Pulmonary artery endothelial cell (primary cell): ENCODE data around the gene DSCAM. TPM values are rescaled to one million over a fixed set of nuclear protein-coding genes. Genes with fewer than 3 reads are reported as not detected.

Experiments used
- DNase-seq: peaks from one replicate; pipeline ENCODE4 v3.0.0-alpha.2; 2011; ENCODE audit warnings: low read depth, low spot score
- total RNA-seq: library from RNA; depleted of rRNA; stranded (reverse); fragments of >200 nt; gene quantifications from 2 replicates; pipeline ENCODE4 v1.2.3, GENCODE V29; 2014

The DSCAM gene
- total RNA-seq, 1 donor from 2014 or later, result not detected

DNA sequence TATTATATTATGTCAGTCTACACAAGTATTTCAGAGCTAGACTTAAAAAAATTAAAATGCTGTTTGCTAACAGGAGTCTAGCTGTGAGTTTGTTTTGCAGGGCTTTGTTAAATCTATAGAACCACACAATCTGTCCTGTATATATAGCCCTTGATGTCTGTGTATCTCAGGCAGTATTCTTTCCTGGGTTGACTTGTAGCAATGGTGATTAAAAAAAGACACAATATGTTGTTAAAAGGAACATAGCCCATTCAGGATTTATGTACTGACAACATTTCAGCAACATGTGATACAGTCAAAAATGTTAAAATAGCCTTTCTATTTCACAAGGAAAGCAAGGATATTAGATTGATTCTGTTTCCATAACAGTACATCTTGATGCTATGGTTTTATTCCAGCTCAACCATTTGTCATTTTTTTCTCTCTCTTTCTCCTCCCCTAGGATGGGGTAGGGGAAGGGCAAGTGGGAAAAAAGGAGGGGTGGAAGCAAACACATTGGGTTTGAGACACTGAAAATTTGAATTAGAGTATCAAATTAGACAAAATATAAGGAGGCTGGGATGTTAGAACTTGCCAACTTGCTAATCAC lies 139.2 kb downstream of the DSCAM start:
- DNase-seq, result no peak

DNA sequence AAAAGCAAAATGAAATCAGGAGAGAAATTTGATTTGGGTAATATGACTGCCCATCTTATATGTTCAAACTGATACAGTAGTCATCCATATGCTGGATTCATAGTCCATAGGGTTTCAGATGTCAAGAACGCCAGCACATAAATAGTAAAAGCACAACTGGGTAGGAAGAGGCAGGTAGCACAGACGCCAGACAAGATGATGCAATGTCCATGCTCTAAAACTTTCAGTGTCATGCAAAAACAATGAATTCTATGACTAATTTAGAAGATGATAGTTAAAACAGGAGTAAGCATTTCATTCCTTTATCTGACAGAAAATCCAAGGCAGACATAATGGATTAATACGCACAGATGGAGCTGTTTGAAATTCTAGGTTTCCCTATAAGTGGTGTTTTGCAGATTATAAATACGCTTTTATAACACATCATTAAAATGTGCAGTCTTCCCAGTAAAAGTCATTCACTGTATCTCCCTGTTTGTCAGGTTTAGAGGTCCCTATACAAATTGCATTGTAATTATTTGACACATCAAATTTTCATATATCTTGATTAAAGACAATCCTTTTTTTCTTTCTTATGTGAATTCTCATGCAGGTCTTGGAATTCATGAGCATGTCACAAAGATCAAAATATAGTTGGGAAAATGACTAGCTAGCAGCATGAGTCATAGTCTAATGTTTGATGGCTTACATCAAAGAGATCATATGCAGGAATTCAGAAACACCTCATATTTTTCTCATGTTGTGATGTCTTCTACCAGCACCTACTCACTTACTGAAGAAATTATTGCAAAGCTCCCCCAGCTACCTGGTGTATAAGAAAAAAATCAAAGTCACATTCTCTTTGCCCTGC lies 139.9 kb downstream of the DSCAM start:
- DNase-seq, result no peak

DNA sequence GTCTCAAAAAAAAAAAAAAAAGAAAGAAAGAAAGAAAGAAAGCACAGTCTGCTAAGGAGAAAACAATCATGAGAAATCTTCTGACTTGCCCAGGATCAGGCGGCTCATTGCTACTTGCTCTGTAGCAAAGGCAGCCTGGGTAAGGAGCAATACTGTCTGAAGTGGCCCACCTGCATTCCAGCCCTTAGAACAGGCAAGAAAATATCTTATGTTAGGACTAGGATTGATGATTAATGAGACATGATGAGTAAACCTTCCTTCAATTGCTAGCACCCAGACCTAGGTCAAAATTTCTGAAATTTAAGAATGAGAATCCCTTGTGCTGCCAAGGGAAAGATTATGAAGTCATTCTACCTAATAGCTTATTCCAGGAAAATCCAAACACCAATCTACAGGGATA lies 140.8 kb downstream of the DSCAM start:
- DNase-seq, result no peak

DNA sequence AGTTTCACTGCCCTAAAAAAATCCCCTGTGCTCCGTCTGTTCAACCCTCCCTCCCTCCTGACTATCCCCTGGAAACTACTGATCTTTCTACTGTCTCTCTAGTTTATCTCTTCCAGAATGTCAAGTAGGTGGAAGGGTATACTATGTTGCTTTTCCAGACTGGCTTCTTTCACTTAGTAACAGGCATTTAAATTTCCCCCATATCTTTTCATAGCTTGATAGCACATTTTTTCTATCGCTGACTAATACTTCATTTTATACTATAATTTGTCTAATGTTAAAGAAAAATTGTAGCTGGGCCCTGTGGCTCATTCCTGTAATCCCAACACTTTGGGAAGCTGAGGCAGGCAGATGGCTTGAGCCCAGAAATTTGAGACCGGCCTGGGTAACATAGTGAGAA lies 142.8 kb downstream of the DSCAM start:
- DNase-seq, result no peak

DNA sequence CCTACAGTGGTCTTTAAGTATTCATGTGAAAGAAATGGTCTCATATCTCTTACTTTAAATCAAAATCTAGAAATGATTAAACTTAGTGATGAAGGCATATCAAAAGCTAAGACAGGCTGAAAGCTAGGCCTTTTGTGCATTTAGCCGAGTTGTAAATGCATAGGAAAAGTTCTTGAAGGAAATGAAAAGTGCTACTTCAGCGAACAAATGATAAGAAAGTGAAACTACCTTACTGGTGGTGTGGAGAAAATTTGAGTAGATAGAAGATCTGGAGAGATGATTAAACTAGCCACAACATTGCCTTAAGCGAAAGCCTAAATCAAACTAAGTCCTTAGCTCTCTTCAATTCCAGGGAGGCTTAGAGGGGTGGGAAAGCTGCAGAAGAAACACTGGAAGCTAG lies 147.6 kb downstream of the DSCAM start:
- DNase-seq, result no peak

DNA sequence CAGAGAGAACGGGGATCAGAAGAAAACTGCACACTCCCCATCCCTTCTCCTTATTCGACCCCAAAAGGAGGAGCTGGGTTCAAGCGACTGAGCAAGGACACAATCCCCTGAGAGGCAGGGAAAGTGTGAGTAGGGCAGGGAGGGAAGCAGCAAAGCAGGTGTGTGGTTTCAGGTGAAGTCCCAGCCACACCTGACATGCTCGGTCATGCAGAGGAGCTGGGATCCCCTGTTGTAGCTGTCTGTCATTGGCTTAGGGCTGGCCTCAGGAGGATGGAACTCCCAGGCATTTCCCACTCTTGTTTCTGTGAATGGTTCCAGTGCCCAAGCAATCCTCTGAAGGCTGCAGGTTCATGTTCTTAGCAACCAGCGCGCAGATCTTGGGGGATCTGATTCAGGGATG lies 150.7 kb downstream of the DSCAM start:
- no peak for DNase-seq

DNA sequence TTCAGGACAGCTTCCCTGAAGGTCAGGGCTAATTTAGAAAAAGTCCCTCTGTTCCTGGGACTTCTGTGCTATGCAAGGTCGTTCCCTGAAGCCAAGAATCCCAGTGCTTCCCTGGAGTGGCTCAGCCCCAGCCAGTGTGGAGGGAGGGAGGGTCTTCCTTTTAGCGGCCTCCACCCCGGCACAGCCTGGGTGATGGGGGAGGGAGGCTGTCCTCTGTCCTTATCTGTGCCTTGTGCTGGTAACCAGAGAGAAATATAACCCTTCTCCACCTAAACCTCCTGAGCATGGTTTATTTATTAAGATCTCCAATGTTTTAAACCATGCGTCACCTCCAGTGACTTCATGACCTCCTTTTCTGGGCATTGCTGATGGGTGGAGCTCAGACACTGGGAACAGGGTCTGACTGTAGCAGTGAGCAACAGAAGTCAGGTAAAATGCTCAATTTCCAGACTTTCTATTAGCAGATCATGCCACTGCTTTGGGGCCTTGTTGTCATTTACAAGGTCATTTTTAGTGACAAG lies 157.1 kb downstream of the DSCAM start:
- DNase-seq, result no peak

DNA sequence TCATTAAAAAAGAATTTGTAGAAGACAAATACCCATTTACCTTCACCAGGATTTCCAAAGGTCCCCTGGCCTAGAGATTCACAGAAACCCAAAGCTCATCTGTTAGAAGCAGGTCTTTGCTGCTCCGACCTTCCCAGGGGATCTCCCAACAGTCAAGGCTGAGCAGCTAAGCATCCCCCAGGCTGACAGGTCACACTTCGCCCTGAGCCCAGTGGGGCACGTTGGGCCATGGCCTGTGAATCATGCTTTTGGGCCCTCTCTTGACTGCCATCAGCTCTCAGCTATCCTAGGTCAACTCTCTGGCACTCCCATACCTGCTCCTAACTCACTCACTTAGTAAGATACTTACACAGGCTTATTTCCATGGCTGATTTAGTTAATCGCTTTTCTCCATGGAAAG lies 157.7 kb downstream of the DSCAM start:
- DNase-seq, result no peak

DNA sequence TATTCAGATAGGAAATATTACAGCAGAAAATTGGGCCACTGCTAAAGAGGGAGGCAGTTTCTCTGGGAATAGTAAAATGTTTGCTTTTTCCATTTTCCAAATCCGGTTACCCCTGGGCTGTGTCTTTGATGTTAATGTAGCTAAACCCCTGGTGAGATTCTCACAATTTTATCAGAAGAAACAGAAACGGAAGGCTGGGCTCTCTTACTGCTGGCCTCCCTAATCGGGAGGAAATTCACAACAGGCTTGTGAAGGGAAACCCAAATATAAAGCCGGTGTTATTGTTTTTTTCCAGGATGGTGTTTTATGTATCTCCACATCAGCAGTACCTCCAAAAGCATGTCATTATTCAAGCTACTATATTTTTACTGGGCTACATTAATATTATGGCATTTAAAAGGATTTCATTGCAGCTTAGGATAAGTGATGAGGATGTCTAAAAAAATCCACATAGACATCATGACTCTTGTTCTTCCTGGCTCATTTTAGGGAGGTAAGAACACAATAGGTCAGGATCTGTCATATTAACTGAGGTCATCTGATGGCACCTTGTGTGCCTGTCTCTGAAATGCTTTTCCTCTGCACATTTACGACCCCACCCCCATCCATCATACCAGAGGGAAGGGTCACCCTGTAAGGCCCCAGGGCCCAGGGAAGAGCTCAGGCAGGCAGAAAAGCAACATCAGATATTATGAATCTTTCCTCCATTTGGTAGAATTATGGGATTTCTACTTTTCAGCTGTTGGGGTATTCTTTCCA lies 158.7 kb downstream of the DSCAM start:
- DNase-seq, result no peak

DNA sequence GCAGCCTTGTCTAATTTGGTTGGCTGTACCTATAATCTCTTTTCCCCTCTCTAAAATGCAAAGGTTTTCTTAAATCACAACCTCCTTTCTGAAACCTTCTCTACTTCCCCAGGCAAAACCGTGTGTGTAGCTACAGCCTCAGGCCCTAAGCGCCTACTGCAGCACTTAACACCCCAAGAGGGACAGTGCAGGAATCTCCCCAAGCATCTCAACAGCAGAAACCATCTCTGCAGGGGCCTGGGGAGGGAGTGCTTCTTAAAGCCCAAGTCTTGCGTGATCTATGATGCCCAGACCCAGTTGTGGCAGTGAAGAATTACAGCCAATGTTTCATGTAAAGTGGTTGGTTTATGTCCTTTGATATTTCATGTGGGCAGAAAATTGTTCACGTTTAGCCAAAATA lies 159.3 kb downstream of the DSCAM start:
- DNase-seq, result no peak

DNA sequence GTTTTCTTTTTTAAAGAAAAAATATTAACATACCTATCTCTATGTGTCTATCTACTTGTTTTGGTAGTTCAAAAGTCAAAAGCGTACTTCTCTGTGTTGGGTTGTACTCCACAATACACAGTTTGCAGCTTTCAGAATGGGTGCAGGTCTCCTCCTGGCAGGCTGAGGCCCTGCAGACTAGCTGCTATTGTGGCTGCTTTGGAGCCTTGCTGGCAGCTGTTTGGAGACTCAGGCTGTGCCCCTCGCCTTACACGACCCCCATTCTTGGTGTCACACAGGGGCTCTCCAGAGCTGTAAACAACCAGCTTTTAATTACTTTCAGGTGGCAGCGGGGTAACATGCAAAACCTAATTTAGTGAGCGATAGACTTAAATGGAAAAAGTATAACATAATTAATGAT lies 160.4 kb downstream of the DSCAM start:
- DNase-seq, result no peak

DNA sequence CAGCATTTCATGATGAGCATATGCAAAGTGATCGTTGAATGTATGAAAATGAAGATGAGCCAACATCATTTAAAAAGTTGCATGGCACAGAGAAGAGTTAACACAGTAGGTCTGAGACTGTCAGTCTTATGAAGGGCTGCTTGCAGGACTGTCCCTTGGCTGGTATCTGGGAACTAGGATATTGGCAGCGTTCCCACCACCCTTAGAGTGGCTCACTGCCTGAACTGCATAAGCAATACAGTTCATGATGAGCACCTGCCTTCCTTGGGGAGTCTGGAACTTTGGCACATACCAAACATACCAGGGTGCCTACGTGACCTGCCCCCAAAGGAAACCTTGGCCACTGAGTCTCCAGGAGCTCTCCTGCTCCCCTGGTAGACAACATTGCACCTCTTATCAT lies 161.8 kb downstream of the DSCAM start:
- DNase-seq, result no peak

DNA sequence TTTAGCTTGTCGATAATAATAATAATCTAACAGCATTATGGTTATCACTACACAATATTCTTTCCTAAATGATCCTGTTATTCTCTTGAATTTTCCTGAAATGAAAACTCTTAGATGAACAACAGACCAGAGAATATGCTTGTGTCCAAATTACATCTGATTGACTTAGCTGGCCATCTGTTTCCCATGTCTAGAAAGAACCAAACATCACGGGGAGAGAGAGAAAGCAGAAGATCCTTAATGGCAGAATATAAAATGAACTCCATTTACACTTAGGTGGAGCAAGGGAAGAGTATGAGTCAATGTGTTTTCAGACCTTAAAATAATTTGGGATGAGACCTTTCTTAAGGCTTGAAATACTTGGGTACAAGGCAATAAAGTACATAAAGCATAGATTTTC lies 162.2 kb downstream of the DSCAM start:
- no peak for DNase-seq

DNA sequence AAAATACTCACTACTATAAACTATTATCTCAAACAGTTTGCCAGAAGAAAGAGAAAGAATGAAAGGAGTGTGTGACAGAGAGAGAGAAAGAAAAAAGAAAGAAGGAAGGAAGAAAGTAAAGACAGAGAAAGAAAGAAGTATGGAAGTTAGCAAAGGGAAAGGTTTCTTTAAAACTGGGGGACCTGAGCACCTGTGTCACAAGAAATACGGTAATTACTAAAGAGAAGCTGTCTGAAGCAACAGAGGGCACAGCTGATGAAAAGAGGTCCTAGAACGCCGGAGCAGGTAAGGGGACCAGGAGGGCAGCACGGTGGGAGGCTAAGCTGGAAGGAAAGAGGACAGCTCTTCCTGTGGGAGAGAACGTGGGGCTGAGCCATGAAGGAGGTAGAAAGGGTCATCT lies 163.6 kb downstream of the DSCAM start:
- no peak for DNase-seq

DNA sequence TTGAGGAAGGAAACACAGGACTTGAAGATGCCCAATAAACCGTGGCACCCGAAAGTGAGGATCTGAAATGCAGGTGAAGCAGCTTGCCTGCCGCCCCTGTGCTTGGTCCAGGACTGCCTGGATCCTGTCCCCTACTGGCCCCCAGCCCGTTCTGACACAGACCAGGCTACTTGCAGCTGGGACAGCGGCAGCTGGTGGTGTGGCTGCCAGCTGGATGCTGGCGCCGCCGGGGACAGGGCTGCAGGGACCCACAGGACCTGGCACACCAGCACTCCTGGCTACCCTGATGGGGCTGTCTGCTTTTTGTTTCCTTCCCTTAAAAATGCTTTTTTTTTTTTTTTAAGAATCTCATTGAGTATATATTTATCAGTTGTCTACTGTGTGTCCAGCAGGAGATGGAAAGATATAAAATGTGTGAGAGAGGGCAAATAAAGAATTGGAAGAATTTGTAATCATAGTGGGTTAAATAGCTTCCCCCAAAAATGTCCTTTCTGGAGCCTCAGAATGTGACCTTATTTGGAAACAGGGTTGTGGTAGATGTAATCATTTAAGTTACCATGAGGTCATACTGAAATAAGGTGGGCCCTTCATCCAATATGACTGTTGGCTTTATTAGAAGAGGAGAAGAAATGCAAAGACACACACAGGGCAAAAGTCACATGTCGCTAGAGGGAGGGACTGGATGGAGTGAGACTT lies 165.6 kb downstream of the DSCAM start:
- no peak for DNase-seq

DNA sequence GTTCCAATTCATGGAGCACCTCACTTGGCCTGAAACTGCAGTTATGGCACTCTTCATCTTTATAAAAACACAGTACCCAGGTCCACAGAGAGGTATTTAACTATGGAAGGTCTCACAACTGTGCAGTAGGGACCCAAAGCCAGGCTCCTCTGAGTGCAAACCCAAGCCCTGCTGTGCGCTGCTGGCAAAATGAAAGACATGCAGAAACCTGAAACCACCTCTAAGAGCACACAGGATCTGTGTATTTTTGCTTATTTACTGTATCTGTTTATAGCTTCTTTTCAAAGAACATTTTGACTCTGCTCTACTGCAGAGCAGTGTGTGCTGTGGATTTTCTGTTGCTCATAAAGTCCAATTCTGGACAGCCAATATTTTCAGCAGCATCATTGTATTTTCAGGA lies 166.6 kb downstream of the DSCAM start:
- no peak for DNase-seq

DNA sequence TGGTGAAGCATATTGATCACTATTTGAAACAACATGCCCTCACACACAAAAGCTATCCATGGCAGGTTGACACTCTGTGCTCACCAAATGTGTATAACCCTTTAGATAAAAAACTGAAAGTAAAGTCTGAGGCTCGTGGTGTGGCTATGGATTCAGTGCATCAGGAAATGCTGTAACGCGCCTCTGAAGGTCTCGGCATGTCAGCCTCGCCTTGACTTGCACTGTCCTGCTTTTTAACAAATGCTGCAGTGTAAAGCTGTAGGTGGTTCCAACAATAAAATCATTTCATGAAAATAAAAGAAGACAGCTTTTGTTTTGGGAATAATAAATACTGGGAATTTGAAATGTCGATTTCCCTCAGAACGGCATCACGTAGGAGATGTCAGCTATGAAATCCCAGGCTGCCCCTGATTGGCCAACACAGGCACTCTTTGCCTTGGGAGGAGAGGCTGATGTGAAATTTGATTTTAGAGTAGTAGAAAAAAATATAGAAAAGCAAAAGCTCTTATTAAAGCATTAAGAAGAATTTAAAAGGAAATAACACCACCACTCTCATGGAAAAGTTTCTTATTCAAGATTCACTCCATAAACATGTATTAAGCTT lies 168.2 kb downstream of the DSCAM start:
- DNase-seq, result no peak

DNA sequence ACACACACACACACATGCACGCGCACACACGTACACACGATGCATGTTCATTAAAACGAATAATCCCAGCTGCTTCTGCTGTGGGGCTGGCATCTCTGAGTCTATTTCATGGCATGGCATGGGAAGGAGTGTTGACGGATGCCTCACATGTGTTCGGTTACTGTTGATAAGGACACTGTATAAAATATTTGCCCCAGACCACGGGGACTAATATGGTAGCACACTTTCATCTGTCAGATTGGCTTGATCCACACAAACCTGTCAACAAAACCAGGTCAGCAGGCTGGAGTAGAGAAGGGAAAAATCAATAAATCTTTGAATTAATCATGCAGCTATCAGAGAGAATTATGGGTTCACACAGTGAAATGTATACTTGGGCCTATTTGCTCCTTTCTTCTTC lies 171.9 kb downstream of the DSCAM start:
- no peak for DNase-seq

DNA sequence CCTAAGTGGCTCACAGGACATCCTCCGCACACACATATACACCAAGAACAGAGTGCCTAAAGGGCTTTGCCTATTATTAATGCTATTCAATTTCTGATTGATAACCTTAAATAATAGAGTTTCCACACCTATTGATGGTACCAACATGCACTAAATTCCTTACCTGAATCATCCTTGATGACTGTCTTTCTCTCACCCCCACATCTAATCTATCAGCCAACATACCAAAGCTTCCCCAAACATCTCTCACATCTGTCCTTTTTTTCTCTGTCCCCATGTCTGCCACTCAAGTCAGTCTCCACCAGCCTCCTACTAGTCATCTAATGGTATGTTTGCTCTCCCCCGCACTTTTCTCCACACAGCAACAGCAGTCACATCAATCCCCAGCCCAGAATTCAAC lies 174.4 kb downstream of the DSCAM start:
- no peak for DNase-seq

DNA sequence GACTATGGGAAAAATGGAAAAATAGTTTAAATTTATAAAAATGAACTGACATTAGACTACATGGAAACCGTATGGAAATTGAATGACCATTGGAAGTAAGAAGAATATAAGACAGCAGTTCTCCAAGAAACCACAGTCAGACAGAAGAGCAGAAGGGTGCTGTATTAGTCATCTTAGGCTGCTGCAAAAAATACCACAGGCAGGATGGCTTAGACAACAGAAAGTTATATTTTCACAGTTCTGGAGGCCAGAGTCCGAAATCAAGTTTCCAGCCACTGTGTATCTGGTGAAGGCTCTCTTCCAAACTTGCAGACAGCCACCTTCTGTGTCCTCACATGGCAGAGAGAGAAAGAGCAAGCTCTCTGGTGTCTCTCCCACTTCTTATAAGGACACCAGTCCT lies 175.2 kb downstream of the DSCAM start:
- no peak for DNase-seq

DNA sequence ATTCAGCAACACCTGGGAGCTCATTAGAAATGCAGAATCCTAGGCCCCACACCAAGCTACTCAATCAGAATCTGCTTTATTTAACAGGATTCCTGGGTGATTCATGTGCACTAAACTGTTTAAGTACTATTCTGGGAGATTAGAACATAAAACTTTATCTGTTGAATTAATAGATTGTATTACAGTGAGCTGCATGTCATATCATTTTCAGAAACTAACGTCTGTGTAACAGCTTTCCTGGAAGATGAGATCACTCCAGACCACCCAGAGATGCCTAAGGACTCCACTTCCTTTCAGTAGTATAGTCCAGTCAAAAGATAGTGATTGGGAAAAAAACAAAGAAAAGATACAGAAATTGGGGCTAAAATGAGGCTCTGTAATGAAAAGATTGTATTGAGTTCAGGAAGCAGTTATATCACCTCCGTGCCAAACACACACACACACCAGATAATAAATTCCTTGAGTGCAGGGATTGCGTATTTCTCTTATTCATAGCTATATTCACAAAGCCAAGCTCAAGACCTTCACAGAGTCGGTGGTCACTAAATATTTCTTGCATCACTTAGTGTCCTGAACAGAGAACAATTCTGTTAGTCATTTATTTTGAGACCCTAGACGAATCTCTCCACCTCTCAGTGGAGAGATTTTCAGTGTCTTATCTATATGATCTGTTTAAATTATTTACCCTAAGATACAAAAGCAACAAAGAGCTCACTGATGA lies 178.2 kb downstream of the DSCAM start:
- DNase-seq, result no peak
